Neuron (in vitro differentiated cells): ENCODE measurements around the gene ABHD12B.
A peak's percentile ranks its signal among the peaks of the same experiment; 100 is the strongest.
"Not testable (repeated sequence)": the region's sequence is repeated elsewhere in the genome, so short reads cannot be mapped to it uniquely, and the experiment has no call there.

Experiments
- H2AFZ ChIP-seq: one replicate; pipeline ENCODE4 v1.6.1; 2013; ENCODE audit warnings: low read depth, mild to moderate bottlenecking, inconsistent platforms, low read length, moderate library complexity
- H3K27me3 ChIP-seq: one replicate; pipeline ENCODE4 v1.6.1; 2013; ENCODE audit warnings: low read length; ENCODE audit not compliant: insufficient read depth
- H3K36me3 ChIP-seq: one replicate; pipeline ENCODE4 v1.6.1; 2013; ENCODE audit warnings: low read length; ENCODE audit not compliant: insufficient read depth
- H3K4me1 ChIP-seq: one replicate; pipeline ENCODE4 v1.6.1; 2013; ENCODE audit warnings: low read length; ENCODE audit not compliant: insufficient read depth
- H3K4me3 ChIP-seq: 2 replicates; pipeline ENCODE4 v1.5.1; 2013; ENCODE audit warnings: mild to moderate bottlenecking, low read length, moderate library complexity
- H3K9me3 ChIP-seq: one replicate; pipeline ENCODE4 v1.6.1; 2013; ENCODE audit warnings: low read length

The ABHD12B gene

GRCh38 chr14:50936882-50937281, 65.0 kb downstream of the ABHD12B start:
- Histone ChIP-seq H3K4me1 (no peaks in the 10 kb centered on the region), H3K27me3 (no peaks in the 10 kb centered on the region), H3K4me3 (no peak overlapping the region), H3K9me3 (no peaks in the 10 kb centered on the region), H2AFZ (no peak overlapping the region), H3K36me3 (no peaks in the 10 kb centered on the region)

GRCh38 chr14:50937325-50937724, 65.5 kb downstream of the ABHD12B start:
- Histone ChIP-seq H3K27me3 (no peaks in the 10 kb centered on the region), H3K4me3 (no peak overlapping the region), H3K9me3 (no peaks in the 10 kb centered on the region), H2AFZ (no peak overlapping the region), H3K36me3 (no peaks in the 10 kb centered on the region), H3K4me1 (no peaks in the 10 kb centered on the region)

GRCh38 chr14:50937800-50938199, 65.9 kb downstream of the ABHD12B start:
- no peaks in the 10 kb centered on the region for H3K9me3 ChIP-seq
- H2AFZ ChIP-seq = no peak overlapping the region
- no peaks in the 10 kb centered on the region for H3K4me1 ChIP-seq
- no peaks in the 10 kb centered on the region for H3K27me3 ChIP-seq
- H3K36me3 ChIP-seq = no peaks in the 10 kb centered on the region
- H3K4me3 ChIP-seq = no peak overlapping the region

- H3K9me3 ChIP-seq = no peaks in the 10 kb centered on the region
- H3K4me3 ChIP-seq = no peak overlapping the region
- H2AFZ ChIP-seq = no peak overlapping the region
- H3K4me1 ChIP-seq = no peaks in the 10 kb centered on the region
- H3K36me3 ChIP-seq = no peaks in the 10 kb centered on the region
- H3K27me3 ChIP-seq = no peaks in the 10 kb centered on the region
Observed at GRCh38 chr14:50941151-50941550, 69.3 kb downstream of the ABHD12B start.

GRCh38 chr14:50941638-50942037, 69.8 kb downstream of the ABHD12B start:
- H3K4me1 ChIP-seq, H3K9me3 ChIP-seq, H2AFZ ChIP-seq, H3K27me3 ChIP-seq, H3K36me3 ChIP-seq, H3K4me3 ChIP-seq: not testable (repeated sequence)

- H2AFZ ChIP-seq = peak overlapping the region; percentile 94
- no peaks in the 10 kb centered on the region for H3K27me3 ChIP-seq
- H3K4me1 ChIP-seq = peaks cover 2% of the 10 kb centered on the region
- peak overlapping the region; percentile 57 for H3K4me3 ChIP-seq
- no peaks in the 10 kb centered on the region for H3K36me3 ChIP-seq
- H3K9me3 ChIP-seq = no peaks in the 10 kb centered on the region
Observed at GRCh38 chr14:50943261-50943942, 71.5 kb downstream of the ABHD12B start.

- H3K4me1 ChIP-seq = peaks cover 2% of the 10 kb centered on the region
- H3K36me3 ChIP-seq = no peaks in the 10 kb centered on the region
- H2AFZ ChIP-seq = peak within 1 kb of the TSS; percentile 94
- no peaks in the 10 kb centered on the region for H3K9me3 ChIP-seq
- no peaks in the 10 kb centered on the region for H3K27me3 ChIP-seq
- peak within 1 kb of the TSS; percentile 57 for H3K4me3 ChIP-seq
Observed at GRCh38 chr14:50943943-50944646, 72.2 kb downstream of the ABHD12B start, which contains the start of gene PYGL. Gene PYGL (minus strand): TSS chr14:50944483. CDS start chr14:50944403, 80 bp downstream.

GRCh38 chr14:50944647-50945413, 73.0 kb downstream of the ABHD12B start:
- Histone ChIP-seq H2AFZ (peak overlapping the region; percentile 94), H3K36me3 (no peaks in the 10 kb centered on the region), H3K4me1 (peaks cover 2% of the 10 kb centered on the region), H3K4me3 (peak overlapping the region; percentile 57), H3K27me3 (no peaks in the 10 kb centered on the region), H3K9me3 (no peaks in the 10 kb centered on the region)

GRCh38 chr14:50946234-50946935, 74.5 kb downstream of the ABHD12B start:
- no peaks in the 10 kb centered on the region for H3K36me3 ChIP-seq
- H2AFZ ChIP-seq = no peak overlapping the region
- no peak overlapping the region for H3K4me3 ChIP-seq
- H3K9me3 ChIP-seq = no peaks in the 10 kb centered on the region
- H3K27me3 ChIP-seq = no peaks in the 10 kb centered on the region
- H3K4me1 ChIP-seq = peaks cover 2% of the 10 kb centered on the region

- Histone ChIP-seq H3K4me3 (no peak overlapping the region), H2AFZ (peak overlapping the region; percentile 56), H3K4me1 (peaks cover 2% of the 10 kb centered on the region), H3K9me3 (no peaks in the 10 kb centered on the region), H3K27me3 (no peaks in the 10 kb centered on the region), H3K36me3 (no peaks in the 10 kb centered on the region)
Observed at GRCh38 chr14:50947446-50947845, 75.6 kb downstream of the ABHD12B start.

- Histone ChIP-seq H3K27me3 (no peaks in the 10 kb centered on the region), H3K36me3 (no peaks in the 10 kb centered on the region), H3K9me3 (no peaks in the 10 kb centered on the region), H3K4me3 (no peak overlapping the region), H2AFZ (no peak overlapping the region), H3K4me1 (peaks cover 2% of the 10 kb centered on the region)
Observed at GRCh38 chr14:50948205-50948604, 76.4 kb downstream of the ABHD12B start.

GRCh38 chr14:50951032-50951431, 79.2 kb downstream of the ABHD12B start:
- peaks cover 10% of the 10 kb centered on the region for H3K4me1 ChIP-seq
- no peaks in the 10 kb centered on the region for H3K27me3 ChIP-seq
- no peaks in the 10 kb centered on the region for H3K9me3 ChIP-seq
- no peaks in the 10 kb centered on the region for H3K36me3 ChIP-seq
- no peak overlapping the region for H3K4me3 ChIP-seq
- no peak overlapping the region for H2AFZ ChIP-seq

- no peaks in the 10 kb centered on the region for H3K36me3 ChIP-seq
- no peak overlapping the region for H2AFZ ChIP-seq
- no peaks in the 10 kb centered on the region for H3K27me3 ChIP-seq
- H3K9me3 ChIP-seq = no peaks in the 10 kb centered on the region
- peaks cover 8% of the 10 kb centered on the region for H3K4me1 ChIP-seq
- no peak overlapping the region for H3K4me3 ChIP-seq
Observed at GRCh38 chr14:50953502-50953901, 81.6 kb downstream of the ABHD12B start.
